Liver (tissue), 9 donors: ENCODE measurements around the gene PCDH9. TPM values are rescaled to one million over a fixed set of nuclear protein-coding genes. Genes with fewer than 3 reads are reported as not detected.

Experiments used
- DNase-seq: peaks from one replicate; pipeline ENCODE4 v3.0.0-alpha.2; 2017; ENCODE audit warnings: low spot score
- H3K27ac ChIP-seq, 2 donors: one replicate each; pipeline ENCODE4 v1.7.0; 2013; ENCODE audit warnings: inconsistent platforms in 2 of 2, low read length in 2 of 2, control low read depth in 1 of 2, low read depth in 1 of 2, mild to moderate bottlenecking in 1 of 2
- H3K27me3 ChIP-seq, 4 donors: one replicate each; pipeline versions ENCODE4 v1.6.1 to v1.7.0; 2013; ENCODE audit warnings: low read length in 3 of 4, inconsistent platforms in 1 of 4, mild to moderate bottlenecking in 1 of 4, moderate library complexity in 1 of 4; ENCODE audit not compliant: control insufficient read depth in 4 of 4, insufficient read depth in 4 of 4
- H3K36me3 ChIP-seq, 4 donors: one replicate each; pipeline versions ENCODE4 v1.6.1 to v1.7.0; 2013; ENCODE audit warnings: low read length in 3 of 4, mild to moderate bottlenecking in 3 of 4, low read depth in 1 of 4, moderate library complexity in 1 of 4; ENCODE audit not compliant: control insufficient read depth in 4 of 4, insufficient read depth in 3 of 4
- H3K4me1 ChIP-seq, 4 donors: one replicate each; pipeline versions ENCODE4 v1.6.1 to v1.7.0; 2013; ENCODE audit warnings: low read length in 3 of 4, mild to moderate bottlenecking in 3 of 4, moderate library complexity in 1 of 4; ENCODE audit not compliant: control insufficient read depth in 4 of 4, insufficient read depth in 4 of 4
- H3K4me3 ChIP-seq, 3 donors: one replicate each; pipeline versions ENCODE4 v1.6.1 to v1.7.0; 2013; ENCODE audit warnings: low read length in 3 of 3, control low read depth in 1 of 3, low read depth in 1 of 3, mild to moderate bottlenecking in 1 of 3
- H3K9ac ChIP-seq, 2 donors: one replicate each; pipeline ENCODE4 v1.7.0; 2013; ENCODE audit warnings: low read length in 2 of 2, mild to moderate bottlenecking in 2 of 2, moderate library complexity in 2 of 2, control low read depth in 1 of 2, low read depth in 1 of 2
- H3K9me3 ChIP-seq, 4 donors: one replicate each; pipeline versions ENCODE4 v1.6.1 to v1.7.0; 2013; ENCODE audit warnings: low read length in 3 of 4; ENCODE audit not compliant: control insufficient read depth in 4 of 4
- ATF3 ChIP-seq: IDR thresholded peaks from 2 replicates; pipeline ENCODE4 v1.6.1; 2016; ENCODE audit warnings: antibody characterized with exemption
- CTCF ChIP-seq: fragments of 150-350 bp; IDR thresholded peaks from 2 replicates; pipeline ENCODE4 v1.5.1; 2017; ENCODE audit warnings: improper control_type of control experiment, low read depth, low read length; ENCODE audit not compliant: missing input control
- EGR1 ChIP-seq, 2 donors: IDR thresholded peaks; 2 replicates each; pipeline ENCODE4 v1.6.1; 2016 to 2018; ENCODE audit warnings: antibody characterized with exemption in 2 of 2, low read depth in 2 of 2
- FOXA1 ChIP-seq: IDR thresholded peaks from 2 replicates; pipeline ENCODE4 v1.6.1; 2016; ENCODE audit warnings: antibody characterized with exemption
- FOXA2 ChIP-seq: IDR thresholded peaks from 2 replicates; pipeline ENCODE4 v1.6.1; 2016; ENCODE audit warnings: antibody characterized with exemption
- GABPA ChIP-seq, 2 donors: IDR thresholded peaks in 1 of 2; conservative IDR thresholded peaks in 1 of 2; 2 replicates each; pipeline ENCODE4 v1.6.1; 2016; ENCODE audit warnings: antibody characterized with exemption in 2 of 2, mild to moderate bottlenecking in 1 of 2, moderate library complexity in 1 of 2
- HNF4A ChIP-seq, 2 donors: conservative IDR thresholded peaks; 2 replicates each; pipeline ENCODE4 v1.6.1; 2016; ENCODE audit warnings: antibody characterized with exemption in 2 of 2, mild to moderate bottlenecking in 2 of 2
- HNF4G ChIP-seq: IDR thresholded peaks from 2 replicates; pipeline ENCODE4 v1.6.1; 2016; ENCODE audit warnings: antibody characterized with exemption
- MAX ChIP-seq: IDR thresholded peaks from 2 replicates; pipeline ENCODE4 v1.6.1; 2016; ENCODE audit warnings: antibody characterized with exemption
- NR2F2 ChIP-seq: IDR thresholded peaks from 2 replicates; pipeline ENCODE4 v1.6.1; 2016; ENCODE audit warnings: antibody characterized with exemption
- RAD21 ChIP-seq, 2 donors: IDR thresholded peaks; 2 replicates each; pipeline ENCODE4 v1.6.1; 2016; ENCODE audit warnings: antibody characterized with exemption in 2 of 2, mild to moderate bottlenecking in 2 of 2
- RXRA ChIP-seq, 2 donors: IDR thresholded peaks; 2 replicates each; pipeline ENCODE4 v1.6.1; 2017 to 2018; ENCODE audit warnings: antibody characterized with exemption in 2 of 2, mild to moderate bottlenecking in 1 of 2
- SP1 ChIP-seq: IDR thresholded peaks from 2 replicates; pipeline ENCODE4 v1.6.1; 2018; ENCODE audit warnings: antibody characterized with exemption, mild to moderate bottlenecking
- TAF1 ChIP-seq: conservative IDR thresholded peaks from 2 replicates; pipeline ENCODE4 v1.6.1; 2016; ENCODE audit warnings: antibody characterized with exemption, mild to moderate bottlenecking
- YY1 ChIP-seq: IDR thresholded peaks from 2 replicates; pipeline ENCODE4 v1.6.1; 2016; ENCODE audit warnings: antibody characterized with exemption, mild to moderate bottlenecking
- ZBTB33 ChIP-seq: IDR thresholded peaks from 2 replicates; pipeline ENCODE4 v1.6.1; 2016; ENCODE audit warnings: antibody characterized with exemption
- WGBS: extraction: QIAGEN DNeasy Blood & Tissue Kit; methylation state at CpG from one replicate; pipeline ENCODE4 v1.1.7; 2013; 5-methylcytosine and 5-hydroxymethylcytosine counted together
- polyA plus RNA-seq, 2 donors: library from polyadenylated mRNA; stranded (reverse) in 1 of 2; unstranded in 1 of 2; fragments of 200-250 nt in 1 of 2; fragments of >200 nt in 1 of 2; fragmentation: Nextera tagmentation in 1 of 2; extraction: Ambion mirVana in 1 of 2; gene quantifications; one replicate each; pipeline versions ENCODE4 v1.2.1 to v1.2.3, GENCODE V29; 2013 to 2015
- total RNA-seq, 2 donors: library from RNA; depleted of rRNA; stranded (reverse); fragments of >200 nt; gene quantifications; one replicate each; pipeline ENCODE4 v1.2.3, GENCODE V29; 2014
- donor health status: healthy.
- donor health status: healthy.
- donor health status: healthy.
- donor health status: healthy.
- donor health status: healthy.

PCDH9 gene
- total and polyA plus RNA-seq, 4 donors = 0.90 to 4.0 (median 2.2) TPM

GRCh38 chr13:66553391-66553790, 676.7 kb downstream of the PCDH9 start:
- no peak overlapping the region for H3K4me3 ChIP-seq
- no peaks in the 10 kb centered on the region for H3K36me3 ChIP-seq
- H3K9me3 ChIP-seq = no peaks in the 10 kb centered on the region
- H3K27ac ChIP-seq = no peak overlapping the region
- WGBS = 80% methylated on average over 2 of the region's 2 CpGs
- H3K4me1 ChIP-seq = no peaks in the 10 kb centered on the region
- TF ChIP-seq RAD21 (IDR thresholded peaks at IDR 0.05) (no peak), TAF1 (no peak), SP1 (no peak), HNF4A (conservative IDR thresholded peaks at IDR 0.05) (no peak), ZBTB33 (no peak), EGR1 (IDR thresholded peaks at IDR 0.05; ENCODE audit: low read depth in 2 of 2) (no peak), FOXA1 (no peak), ATF3 (no peak), YY1 (no peak), CTCF (no peak), MAX (no peak), FOXA2 (no peak), RXRA (IDR thresholded peaks at IDR 0.05) (no peak), GABPA (IDR thresholded peaks at IDR 0.05 in 1 of 2, conservative IDR thresholded peaks at IDR 0.05 in 1 of 2) (no peak), HNF4G (no peak)
- no peak for DNase-seq
- no peaks in the 10 kb centered on the region for H3K27me3 ChIP-seq
- no peak overlapping the region for H3K9ac ChIP-seq

GRCh38 chr13:66551128-66551527, 679.0 kb downstream of the PCDH9 start:
- 73% methylated on average over 4 of the region's 4 CpGs for WGBS
- H3K36me3 ChIP-seq = no peaks in the 10 kb centered on the region

More at GRCh38 chr13:66551128-66551527, 679.0 kb downstream of the PCDH9 start:
- Histone ChIP-seq H3K27me3 (no peaks in the 10 kb centered on the region), H3K27ac (no peak overlapping the region), H3K9ac (no peak overlapping the region), H3K4me1 (no peaks in the 10 kb centered on the region), H3K9me3 (no peaks in the 10 kb centered on the region), H3K4me3 (no peak overlapping the region)
- no peak for DNase-seq
- TF ChIP-seq NR2F2 (no peak), HNF4A (conservative IDR thresholded peaks at IDR 0.05) (no peak), YY1 (no peak), RXRA (IDR thresholded peaks at IDR 0.05) (no peak), CTCF (no peak), RAD21 (IDR thresholded peaks at IDR 0.05) (no peak), ZBTB33 (no peak), EGR1 (IDR thresholded peaks at IDR 0.05; ENCODE audit: low read depth in 2 of 2) (no peak), GABPA (IDR thresholded peaks at IDR 0.05 in 1 of 2, conservative IDR thresholded peaks at IDR 0.05 in 1 of 2) (no peak), MAX (no peak), TAF1 (no peak), FOXA1 (no peak), SP1 (no peak)
